SU-DHL-6 (cell line): ENCODE results near the gene CCDC122.
A peak's percentile ranks its signal among the peaks of the same experiment; 100 is the strongest.

ENCODE experiments used
- H2AFZ ChIP-seq: fragments of 200-600 bp; sonication (generic); 2 replicates; pipeline ENCODE4 v1.6.1; 2014; ENCODE audit warnings: low read depth, mild to moderate bottlenecking, moderate library complexity, mixed read lengths, antibody characterized with exemption, low read length; ENCODE audit not compliant: severe bottlenecking
- H3F3A ChIP-seq: fragments of 200-600 bp; shearing (Covaris generic); 2 replicates; pipeline ENCODE4 v1.6.0; 2016; ENCODE audit warnings: antibody characterized with exemption, mild to moderate bottlenecking; ENCODE audit not compliant: insufficient read depth
- H3K27ac ChIP-seq: fragments of 200-600 bp; sonication (generic); 2 replicates; pipeline ENCODE4 v1.5.1; 2016; ENCODE audit warnings: low read depth, mild to moderate bottlenecking, low read length, moderate library complexity, mixed read lengths
- H3K27me3 ChIP-seq: fragments of 200-600 bp; sonication (generic), shearing (Covaris generic); 2 replicates; pipeline ENCODE4 v1.6.0; 2014; ENCODE audit warnings: mild to moderate bottlenecking, low read length
- H3K36me3 ChIP-seq: fragments of 200-600 bp; sonication (generic); 2 replicates; pipeline ENCODE4 v1.6.1; 2014; ENCODE audit warnings: mild to moderate bottlenecking, low read length, mixed read lengths
- H3K4me2 ChIP-seq: fragments of 300-600, 200-600 bp; shearing (Covaris generic), sonication (generic); 2 replicates; pipeline ENCODE4 v1.6.0; 2014; ENCODE audit warnings: low read length, low read depth, mild to moderate bottlenecking; ENCODE audit not compliant: poor library complexity, severe bottlenecking
- H3K4me3 ChIP-seq: fragments of 200-600 bp; sonication (generic); 2 replicates; pipeline ENCODE4 v1.5.1; 2014; ENCODE audit warnings: antibody characterized with exemption, low read length, mild to moderate bottlenecking, mixed read lengths; ENCODE audit not compliant: insufficient read depth, poor library complexity, severe bottlenecking
- H3K79me2 ChIP-seq: fragments of 200-600 bp; sonication (generic); 2 replicates; pipeline ENCODE4 v1.6.1; 2014; ENCODE audit warnings: mild to moderate bottlenecking, low read length, moderate library complexity; ENCODE audit not compliant: insufficient read depth
- H3K9ac ChIP-seq: fragments of 200-600 bp; sonication (generic); 2 replicates; pipeline ENCODE4 v1.7.0; 2014; ENCODE audit warnings: mild to moderate bottlenecking, low read length
- H3K9me2 ChIP-seq: fragments of 200-600 bp; sonication (generic); replicated peaks from 2 replicates; pipeline ENCODE4 v1.6.1; 2014; ENCODE audit warnings: low read length; ENCODE audit not compliant: insufficient read depth
- H3K9me3 ChIP-seq: fragments of 200-600 bp; sonication (generic); 2 replicates; pipeline ENCODE4 v1.6.1; 2014; ENCODE audit warnings: low read length, mixed read lengths; ENCODE audit not compliant: insufficient read depth
- H4K20me1 ChIP-seq: fragments of 200-600 bp; sonication (generic); 2 replicates; pipeline ENCODE4 v1.6.1; 2014; ENCODE audit warnings: low read depth, mild to moderate bottlenecking, antibody characterized with exemption, low read length, moderate library complexity, mixed read lengths
- EZH2phosphoT487 ChIP-seq: fragments of 200-600 bp; sonication (generic), shearing (Covaris generic); conservative IDR thresholded peaks from 2 replicates; pipeline ENCODE4 v1.6.1; 2018; ENCODE audit warnings: mild to moderate bottlenecking, antibody characterized with exemption, low read length, moderate library complexity, mixed read lengths
- TF ChIP-seq, protein P1 (sequence below): fragments of 200-600 bp; sonication (generic); IDR thresholded peaks from one replicate; pipeline ENCODE4 v1.5.1; 2017; ENCODE audit warnings: antibody characterized with exemption, mild to moderate bottlenecking, low read length, moderate library complexity; ENCODE audit not compliant: insufficient read depth, poor library complexity, severe bottlenecking

Gene CCDC122

DNA sequence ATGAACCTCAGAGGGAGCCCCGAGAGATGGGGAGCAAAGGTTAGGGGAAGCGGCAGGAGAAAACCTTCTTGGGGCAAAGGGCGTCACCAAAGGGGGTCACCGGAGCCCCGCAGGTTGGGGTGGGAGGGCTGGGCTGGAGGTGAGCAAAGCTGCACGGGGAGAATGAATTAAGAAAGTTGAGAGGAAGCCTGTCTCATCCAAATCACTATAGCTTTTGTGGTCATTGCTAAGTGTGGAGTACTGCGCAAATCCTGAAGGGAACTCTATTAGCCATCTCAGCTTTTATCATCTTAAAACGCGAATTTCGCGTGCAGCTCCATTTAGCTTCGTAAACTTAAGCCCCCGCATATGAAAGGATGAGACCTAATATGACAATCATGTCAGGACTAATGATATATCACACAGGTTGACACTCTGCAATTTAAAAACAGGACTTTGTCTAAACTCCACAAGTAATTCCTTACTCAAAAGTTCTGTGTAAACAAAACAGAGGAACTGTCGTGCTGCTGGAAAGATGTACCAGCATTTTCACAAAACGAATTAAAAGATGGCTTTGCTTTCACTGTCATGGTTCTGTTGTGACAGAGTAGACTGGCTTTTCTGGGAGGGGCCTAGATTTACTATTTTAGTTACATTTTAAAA, 795 bp upstream of the CCDC122 start:
- H3K4me2 ChIP-seq: peak overlapping the region; percentile 100
- peaks cover 6% of the 10 kb centered on the region for H3K79me2 ChIP-seq
- H3K9ac ChIP-seq: peak overlapping the region; percentile 96
- H3F3A ChIP-seq: peaks cover 36% of the 10 kb centered on the region
- H4K20me1 ChIP-seq: no peaks in the 10 kb centered on the region
- peaks cover 10% of the 10 kb centered on the region; the same call in 1 of the 2 replicates for H3K36me3 ChIP-seq
- H3K4me3 ChIP-seq: peak overlapping the region; percentile 97
- H3K9me2 ChIP-seq: no peaks in the 10 kb centered on the region
- no peaks in the 10 kb centered on the region for H3K9me3 ChIP-seq
- peak overlapping the region; percentile 93 for H3K27ac ChIP-seq
- no peaks in the 10 kb centered on the region for H3K27me3 ChIP-seq
- no peak for TF ChIP-seq EZH2phosphoT487
- TF ChIP-seq, protein P1, sequence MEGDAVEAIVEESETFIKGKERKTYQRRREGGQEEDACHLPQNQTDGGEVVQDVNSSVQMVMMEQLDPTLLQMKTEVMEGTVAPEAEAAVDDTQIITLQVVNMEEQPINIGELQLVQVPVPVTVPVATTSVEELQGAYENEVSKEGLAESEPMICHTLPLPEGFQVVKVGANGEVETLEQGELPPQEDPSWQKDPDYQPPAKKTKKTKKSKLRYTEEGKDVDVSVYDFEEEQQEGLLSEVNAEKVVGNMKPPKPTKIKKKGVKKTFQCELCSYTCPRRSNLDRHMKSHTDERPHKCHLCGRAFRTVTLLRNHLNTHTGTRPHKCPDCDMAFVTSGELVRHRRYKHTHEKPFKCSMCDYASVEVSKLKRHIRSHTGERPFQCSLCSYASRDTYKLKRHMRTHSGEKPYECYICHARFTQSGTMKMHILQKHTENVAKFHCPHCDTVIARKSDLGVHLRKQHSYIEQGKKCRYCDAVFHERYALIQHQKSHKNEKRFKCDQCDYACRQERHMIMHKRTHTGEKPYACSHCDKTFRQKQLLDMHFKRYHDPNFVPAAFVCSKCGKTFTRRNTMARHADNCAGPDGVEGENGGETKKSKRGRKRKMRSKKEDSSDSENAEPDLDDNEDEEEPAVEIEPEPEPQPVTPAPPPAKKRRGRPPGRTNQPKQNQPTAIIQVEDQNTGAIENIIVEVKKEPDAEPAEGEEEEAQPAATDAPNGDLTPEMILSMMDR: no peak
- peak overlapping the region; percentile 89 for H2AFZ ChIP-seq

DNA sequence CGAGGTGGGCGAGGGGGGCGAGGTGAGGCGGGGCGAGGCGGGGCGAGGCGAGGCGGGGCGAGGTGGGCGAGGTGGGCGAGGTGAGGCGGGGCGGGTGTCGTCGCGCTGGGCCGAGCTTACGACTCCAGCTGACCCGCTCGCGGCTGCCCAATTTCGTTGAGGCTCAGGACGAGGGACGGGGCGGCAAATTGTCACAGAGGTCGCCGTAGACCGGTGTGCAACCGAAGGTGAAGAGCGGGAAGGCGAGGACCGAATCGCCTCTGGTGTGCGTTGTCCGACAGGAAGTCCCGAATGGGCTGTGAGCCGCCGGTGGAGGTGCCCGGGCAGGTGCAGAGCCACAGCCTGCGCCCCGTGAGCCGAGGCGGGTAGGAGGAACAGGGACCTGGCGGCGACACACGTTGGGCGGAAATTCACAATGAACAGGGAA, 228 bp upstream of the CCDC122 start, which contains the start of gene LACC1:
Gene LACC1, plus strand, starts transcription at position 150 of the 427 bp plus-strand sequence. CDS start 1,082 bp downstream, outside the sequence.
- no peaks in the 10 kb centered on the region for H3K9me3 ChIP-seq
- TF ChIP-seq, protein P1: no peak
- peak within 1 kb of the TSS; percentile 97 for H3K4me3 ChIP-seq
- H3K36me3 ChIP-seq: peaks cover 7% of the 10 kb centered on the region; the same call in 1 of the 2 replicates
- peak within 1 kb of the TSS; percentile 100 for H3K4me2 ChIP-seq
- no peaks in the 10 kb centered on the region for H3K27me3 ChIP-seq
- H3F3A ChIP-seq: peaks cover 42% of the 10 kb centered on the region
- H3K27ac ChIP-seq: peak within 1 kb of the TSS; percentile 93
- H4K20me1 ChIP-seq: no peaks in the 10 kb centered on the region
- H3K9me2 ChIP-seq: no peaks in the 10 kb centered on the region
- peak within 1 kb of the TSS; percentile 89 for H2AFZ ChIP-seq
- H3K9ac ChIP-seq: peak within 1 kb of the TSS; percentile 96
- H3K79me2 ChIP-seq: peaks cover 6% of the 10 kb centered on the region

DNA sequence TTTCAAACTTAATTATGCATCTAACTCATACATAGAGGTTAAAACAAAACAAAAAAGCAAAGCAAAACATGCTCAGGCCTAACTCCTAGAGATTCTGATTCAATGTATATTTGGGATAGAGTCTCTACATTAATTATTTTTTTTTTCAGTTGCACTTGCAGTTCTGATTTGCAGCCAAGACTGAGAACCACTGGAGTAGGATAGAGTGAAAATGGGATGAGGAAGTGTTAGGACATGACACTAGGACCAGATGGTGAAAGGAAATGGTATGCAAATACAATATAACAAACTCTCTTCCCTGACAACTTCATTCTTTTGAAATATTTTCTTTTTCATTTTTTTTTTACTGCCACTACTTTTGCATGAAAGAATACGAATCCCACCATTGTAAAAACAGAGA, 1.8 kb downstream of the CCDC122 start:
- H4K20me1 ChIP-seq: no peaks in the 10 kb centered on the region
- H3K36me3 ChIP-seq: peaks cover 8% of the 10 kb centered on the region
- peak overlapping the region; percentile 93 for H3K27ac ChIP-seq
- H3K4me3 ChIP-seq: peak overlapping the region; percentile 97
- no peak for TF ChIP-seq EZH2phosphoT487
- TF ChIP-seq, protein P1: no peak
- peaks cover 6% of the 10 kb centered on the region for H3K79me2 ChIP-seq
- H3K9me3 ChIP-seq: no peaks in the 10 kb centered on the region
- H3F3A ChIP-seq: peaks cover 43% of the 10 kb centered on the region
- peak overlapping the region; percentile 96 for H3K9ac ChIP-seq
- peak overlapping the region; percentile 100 for H3K4me2 ChIP-seq
- no peaks in the 10 kb centered on the region for H3K27me3 ChIP-seq
- H2AFZ ChIP-seq: no peak overlapping the region
- no peaks in the 10 kb centered on the region for H3K9me2 ChIP-seq
